ENCODE results near the gene HDAC4. TPM values are rescaled to one million over a fixed set of nuclear protein-coding genes. Genes with fewer than 3 reads are reported as not detected.

The HDAC4 gene
- total RNA-seq, 1 donor from 2014 or later: 46.2 TPM

- Mint-ChIP-seq H3K4me3 (ENCODE audit: low read depth) (no peak overlapping the region), H3K36me3 (ENCODE audit: insufficient read depth) (peaks cover 22% of the 10 kb centered on the region), H3K9me3 (ENCODE audit: low read depth) (peaks cover 17% of the 10 kb centered on the region), H3K4me1 (ENCODE audit: low read depth) (peaks cover 23% of the 10 kb centered on the region), H3K27ac (peak overlapping the region; percentile 87), H3K27me3 (no peaks in the 10 kb centered on the region)
- peak; percentile 5 for DNase-seq (ENCODE audit: low spot score, unreplicated experiment)
- no peak for TF ChIP-seq CTCF (IDR thresholded peaks at IDR 0.05; ENCODE audit: unreplicated experiment)
Measured at GRCh38 chr2:239316562-239317465, 84.0 kb downstream of the HDAC4 start.

- no peak for DNase-seq (ENCODE audit: low spot score, unreplicated experiment)
- Mint-ChIP-seq H3K27me3 (no peaks in the 10 kb centered on the region), H3K9me3 (ENCODE audit: low read depth) (peaks cover 17% of the 10 kb centered on the region), H3K27ac (no peak overlapping the region), H3K4me1 (ENCODE audit: low read depth) (peaks cover 23% of the 10 kb centered on the region), H3K36me3 (ENCODE audit: insufficient read depth) (peaks cover 18% of the 10 kb centered on the region), H3K4me3 (ENCODE audit: low read depth) (no peak overlapping the region)
- no peak for TF ChIP-seq CTCF (IDR thresholded peaks at IDR 0.05; ENCODE audit: unreplicated experiment)
Measured at GRCh38 chr2:239315308-239315707, 85.5 kb downstream of the HDAC4 start.

- peak; percentile 4 for DNase-seq (ENCODE audit: low spot score, unreplicated experiment)
Measured at GRCh38 chr2:239313776-239314175, 87.0 kb downstream of the HDAC4 start.

GRCh38 chr2:239312741-239313667 lies 87.8 kb downstream of the HDAC4 start:
- Mint-ChIP-seq H3K9me3 (ENCODE audit: low read depth) (peaks cover 17% of the 10 kb centered on the region), H3K4me3 (ENCODE audit: low read depth) (no peak overlapping the region), H3K36me3 (ENCODE audit: insufficient read depth) (peaks cover 15% of the 10 kb centered on the region), H3K27ac (no peak overlapping the region), H3K4me1 (ENCODE audit: low read depth) (peaks cover 20% of the 10 kb centered on the region), H3K27me3 (no peaks in the 10 kb centered on the region)
- DNase-seq (ENCODE audit: low spot score, unreplicated experiment): peak; percentile 7
- TF ChIP-seq CTCF (IDR thresholded peaks at IDR 0.05; ENCODE audit: unreplicated experiment): no peak

More at GRCh38 chr2:239313776-239314175, 87.0 kb downstream of the HDAC4 start:
- Mint-ChIP-seq H3K4me1 (ENCODE audit: low read depth) (peaks cover 21% of the 10 kb centered on the region), H3K27ac (no peak overlapping the region), H3K4me3 (ENCODE audit: low read depth) (no peak overlapping the region), H3K27me3 (no peaks in the 10 kb centered on the region), H3K36me3 (ENCODE audit: insufficient read depth) (peaks cover 18% of the 10 kb centered on the region), H3K9me3 (ENCODE audit: low read depth) (peaks cover 17% of the 10 kb centered on the region)
- no peak for TF ChIP-seq CTCF (IDR thresholded peaks at IDR 0.05; ENCODE audit: unreplicated experiment)

- TF ChIP-seq CTCF (IDR thresholded peaks at IDR 0.05; ENCODE audit: unreplicated experiment): no peak
- H3K27me3 Mint-ChIP-seq: no peaks in the 10 kb centered on the region
- H3K4me3 Mint-ChIP-seq (ENCODE audit: low read depth): no peak overlapping the region
- H3K36me3 Mint-ChIP-seq (ENCODE audit: insufficient read depth): peaks cover 13% of the 10 kb centered on the region
- no peak overlapping the region for H3K27ac Mint-ChIP-seq
- peaks cover 17% of the 10 kb centered on the region for H3K9me3 Mint-ChIP-seq (ENCODE audit: low read depth)
- DNase-seq (ENCODE audit: low spot score, unreplicated experiment): peak; percentile 3
- peaks cover 14% of the 10 kb centered on the region for H3K4me1 Mint-ChIP-seq (ENCODE audit: low read depth)
Measured at GRCh38 chr2:239312081-239312511, 88.7 kb downstream of the HDAC4 start.
